NCI-H1694 treated with DMSO at 0.1 percent for 48 hours (cell line): Measurements from ENCODE around the gene MYT1.

ENCODE experiments used
- DNase-seq: peaks from one replicate; lab custom pipeline; 2025; lab: John Stamatoyannopoulos, UW

Gene MYT1

GRCh38 chr20:64189986-64190385, 25.7 kb downstream of the MYT1 start:
- DNase-seq = no peak

GRCh38 chr20:64191002-64191401, 26.8 kb downstream of the MYT1 start:
- no peak for DNase-seq

- DNase-seq = no peak
Observed at GRCh38 chr20:64192406-64192805, 28.2 kb downstream of the MYT1 start.

GRCh38 chr20:64193058-64193457, 28.8 kb downstream of the MYT1 start:
- no peak for DNase-seq

- no peak for DNase-seq
Observed at GRCh38 chr20:64194269-64194668, 30.0 kb downstream of the MYT1 start.

GRCh38 chr20:64196309-64196708, 32.1 kb downstream of the MYT1 start:
- DNase-seq = no peak

GRCh38 chr20:64196847-64197306, 32.6 kb downstream of the MYT1 start:
- DNase-seq = peak; percentile 32

- no peak for DNase-seq
Observed at GRCh38 chr20:64198347-64198746, 34.1 kb downstream of the MYT1 start.

- no peak for DNase-seq
Observed at GRCh38 chr20:64199395-64199794, 35.1 kb downstream of the MYT1 start.

GRCh38 chr20:64200740-64201139, 36.5 kb downstream of the MYT1 start:
- DNase-seq = no peak

- no peak for DNase-seq
Observed at GRCh38 chr20:64201653-64202052, 37.4 kb downstream of the MYT1 start.

- DNase-seq = no peak
Observed at GRCh38 chr20:64203037-64203777, 39.0 kb downstream of the MYT1 start.

- DNase-seq = no peak
Observed at GRCh38 chr20:64205611-64206026, 41.4 kb downstream of the MYT1 start.

- no peak for DNase-seq
Observed at GRCh38 chr20:64206614-64207013, 42.4 kb downstream of the MYT1 start.

- DNase-seq = no peak
Observed at GRCh38 chr20:64207641-64208590, 43.7 kb downstream of the MYT1 start.

GRCh38 chr20:64209148-64209547, 44.9 kb downstream of the MYT1 start:
- DNase-seq = no peak

- no peak for DNase-seq
Observed at GRCh38 chr20:64210656-64211369, 46.6 kb downstream of the MYT1 start.

- no peak for DNase-seq
Observed at GRCh38 chr20:64211874-64212658, 47.8 kb downstream of the MYT1 start.

- DNase-seq = no peak
Observed at GRCh38 chr20:64212755-64213154, 48.5 kb downstream of the MYT1 start.

- DNase-seq = no peak
Observed at GRCh38 chr20:64214113-64214512, 49.9 kb downstream of the MYT1 start.

- DNase-seq = no peak
Observed at GRCh38 chr20:64214952-64215351, 50.7 kb downstream of the MYT1 start.

- DNase-seq = no peak
Observed at GRCh38 chr20:64216036-64216435, 51.8 kb downstream of the MYT1 start.
